ENCODE measurements around the gene PRG2.
A peak's percentile ranks its signal among the peaks of the same experiment; 100 is the strongest.
"Not testable (repeated sequence)": the region's sequence is repeated elsewhere in the genome, so short reads cannot be mapped to it uniquely, and the experiment has no call there.

The PRG2 gene

GRCh38 chr11:57419146-57419545, 28.7 kb upstream of the PRG2 start:
- DNase-seq: no peak

GRCh38 chr11:57418131-57418530, 27.7 kb upstream of the PRG2 start:
- DNase-seq: no peak

- DNase-seq: no peak
These were observed 26.6 kb upstream of the PRG2 start for GRCh38 chr11:57417056-57417455.

- no peak for DNase-seq
These were observed 26.0 kb upstream of the PRG2 start for GRCh38 chr11:57416436-57416835.

GRCh38 chr11:57414612-57415212, 24.3 kb upstream of the PRG2 start:
- DNase-seq: no peak

- DNase-seq: no peak
These were observed 23.2 kb upstream of the PRG2 start for GRCh38 chr11:57413681-57414080.

GRCh38 chr11:57410287-57410686, 19.8 kb upstream of the PRG2 start:
- no peak for DNase-seq

- no peak for DNase-seq
These were observed 19.1 kb upstream of the PRG2 start for GRCh38 chr11:57409321-57410100.

GRCh38 chr11:57408771-57409170, 18.3 kb upstream of the PRG2 start:
- DNase-seq: no peak

- DNase-seq: no peak
These were observed 17.6 kb upstream of the PRG2 start for GRCh38 chr11:57407941-57408475.

- DNase-seq: peak in 3 of 14 donors; percentile 4 to 18 (median 8)
These were observed 16.8 kb upstream of the PRG2 start for GRCh38 chr11:57407010-57407920.

GRCh38 chr11:57406337-57406904, 16.0 kb upstream of the PRG2 start:
- peak in 1 of 14 donors; percentile 13 for DNase-seq

- DNase-seq: peak in 2 of 14 donors; percentile 36 to 68
These were observed 14.9 kb upstream of the PRG2 start for GRCh38 chr11:57405271-57405860.

- DNase-seq: no peak
These were observed 13.3 kb upstream of the PRG2 start for GRCh38 chr11:57403802-57404147.

GRCh38 chr11:57403003-57403801, 12.8 kb upstream of the PRG2 start:
- DNase-seq: not testable (repeated sequence)

- DNase-seq: no peak
These were observed 11.9 kb upstream of the PRG2 start for GRCh38 chr11:57402188-57403002.

- no peak for DNase-seq
These were observed 9.6 kb upstream of the PRG2 start for GRCh38 chr11:57399972-57400578.

- DNase-seq: no peak
These were observed 8.8 kb upstream of the PRG2 start for GRCh38 chr11:57399221-57399620.

- no peak for DNase-seq
These were observed 7.0 kb upstream of the PRG2 start for GRCh38 chr11:57397394-57397990.

- DNase-seq: no peak
These were observed 6.3 kb upstream of the PRG2 start for GRCh38 chr11:57396744-57397143.
